DND-41 (cell line): ENCODE data around the gene TNFRSF9.

Experiments
- ATAC-seq: fragments of 200-7000 bp; cut with Tn5 transposase; 3 replicates; pipeline ENCODE4 v1.9.1; 2021; ENCODE audit warnings: low read depth; ENCODE audit not compliant: insufficient read depth
- DNase-seq: peaks from one replicate; pipeline ENCODE4 v3.0.0-alpha.2; 2020
- H2AFZ ChIP-seq: 2 replicates; pipeline ENCODE4 v1.6.0; 2012; ENCODE audit warnings: low read depth, low read length
- H3K27ac ChIP-seq: 2 replicates; pipeline ENCODE4 v1.5.1; 2012; ENCODE audit warnings: low read length, inconsistent platforms
- H3K27me3 ChIP-seq: fragments of 200-600 bp; sonication (generic); 2 replicates; pipeline ENCODE4 v1.6.0; 2012; ENCODE audit warnings: low read length, mild to moderate bottlenecking, inconsistent platforms; ENCODE audit not compliant: insufficient read depth, poor library complexity
- H3K36me3 ChIP-seq: 2 replicates; pipeline ENCODE4 v1.5.1; 2012; ENCODE audit warnings: low read length, inconsistent platforms; ENCODE audit not compliant: insufficient read depth
- H3K4me1 ChIP-seq: 2 replicates; pipeline ENCODE4 v1.5.1; 2012; ENCODE audit warnings: mild to moderate bottlenecking, low read length; ENCODE audit not compliant: insufficient read depth
- H3K4me2 ChIP-seq: 2 replicates; pipeline ENCODE4 v1.6.0; 2012; ENCODE audit warnings: mild to moderate bottlenecking, moderate library complexity, low read length, inconsistent platforms; ENCODE audit not compliant: insufficient read depth
- H3K4me3 ChIP-seq, 2 experiments: fragments of 200-600 bp in 1 of 2; shearing (Covaris generic) in 1 of 2; 2 replicates each; pipeline ENCODE4 v1.5.1; 2012 to 2016; ENCODE audit warnings: inconsistent platforms in 2 of 2, low read length in 2 of 2, mild to moderate bottlenecking in 2 of 2, low read depth in 1 of 2, moderate library complexity in 1 of 2
- H3K79me2 ChIP-seq: 2 replicates; pipeline ENCODE4 v1.6.0; 2012; ENCODE audit warnings: low read length, inconsistent platforms; ENCODE audit not compliant: insufficient read depth
- H3K9ac ChIP-seq: 2 replicates; pipeline ENCODE4 v1.6.0; 2012; ENCODE audit warnings: low read depth, mild to moderate bottlenecking, inconsistent platforms, low read length, moderate library complexity
- H3K9me3 ChIP-seq: 2 replicates; pipeline ENCODE4 v1.5.1; 2012; ENCODE audit warnings: low read length, moderate library complexity, mild to moderate bottlenecking, inconsistent platforms; ENCODE audit not compliant: insufficient read depth, severe bottlenecking
- H4K20me1 ChIP-seq: 2 replicates; pipeline ENCODE4 v1.6.0; 2012; ENCODE audit warnings: low read length; ENCODE audit not compliant: insufficient read depth
- EZH2 ChIP-seq: IDR thresholded peaks from 3 replicates; pipeline ENCODE4 v1.6.1; 2012; ENCODE audit warnings: borderline replicate concordance, low read depth, mild to moderate bottlenecking, moderate library complexity, low read length, inconsistent platforms; ENCODE audit not compliant: severe bottlenecking
- TF ChIP-seq, protein P1 (sequence below): IDR thresholded peaks from 2 replicates; pipeline ENCODE4 v1.5.1; 2012; ENCODE audit warnings: borderline replicate concordance, low read length, moderate library complexity, mild to moderate bottlenecking; ENCODE audit not compliant: poor library complexity, severe bottlenecking; ENCODE audit errors: extremely low read depth

TNFRSF9 gene

GRCh38 chr1:7899741-7900140 lies 40.9 kb downstream of the TNFRSF9 start:
- DNase-seq, result no peak
- Histone ChIP-seq H4K20me1 (no peaks in the 10 kb centered on the region), H3K9me3 (no peaks in the 10 kb centered on the region), H3K4me1 (no peaks in the 10 kb centered on the region), H3K79me2 (no peaks in the 10 kb centered on the region), H3K36me3 (no peaks in the 10 kb centered on the region), H2AFZ (no peak overlapping the region), H3K4me3 (no peak overlapping the region), H3K9ac (no peak overlapping the region), H3K27me3 (no peaks in the 10 kb centered on the region), H3K4me2 (no peak overlapping the region), H3K27ac (no peak overlapping the region)
- no peak for TF ChIP-seq EZH2
- no peak for ATAC-seq

DNA sequence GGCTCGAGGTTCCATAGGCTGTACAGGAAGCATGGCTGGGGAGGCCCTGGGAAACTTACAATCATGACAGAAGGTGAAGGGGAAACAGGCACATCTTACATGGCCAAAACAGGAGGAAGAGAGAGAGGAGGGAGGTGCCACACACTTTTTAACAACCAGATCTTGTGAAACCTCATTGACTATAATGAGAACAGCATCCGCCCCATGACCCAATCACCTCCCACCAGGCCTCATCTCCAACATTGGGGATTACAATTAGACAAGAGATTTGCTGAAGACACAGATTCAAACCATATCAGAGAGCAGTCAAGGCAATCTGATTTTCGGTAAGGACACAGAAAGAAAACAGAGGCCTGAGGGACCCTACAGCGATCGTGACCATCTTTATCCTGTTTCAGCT lies 41.7 kb downstream of the TNFRSF9 start:
- Histone ChIP-seq H3K27ac (no peak overlapping the region), H3K9me3 (no peaks in the 10 kb centered on the region), H4K20me1 (no peaks in the 10 kb centered on the region), H3K4me1 (no peaks in the 10 kb centered on the region), H3K9ac (no peak overlapping the region), H3K79me2 (no peaks in the 10 kb centered on the region), H2AFZ (no peak overlapping the region), H3K4me3 (no peak overlapping the region), H3K27me3 (no peaks in the 10 kb centered on the region), H3K36me3 (no peaks in the 10 kb centered on the region), H3K4me2 (no peak overlapping the region)
- no peak for TF ChIP-seq EZH2
- TF ChIP-seq, protein P1, sequence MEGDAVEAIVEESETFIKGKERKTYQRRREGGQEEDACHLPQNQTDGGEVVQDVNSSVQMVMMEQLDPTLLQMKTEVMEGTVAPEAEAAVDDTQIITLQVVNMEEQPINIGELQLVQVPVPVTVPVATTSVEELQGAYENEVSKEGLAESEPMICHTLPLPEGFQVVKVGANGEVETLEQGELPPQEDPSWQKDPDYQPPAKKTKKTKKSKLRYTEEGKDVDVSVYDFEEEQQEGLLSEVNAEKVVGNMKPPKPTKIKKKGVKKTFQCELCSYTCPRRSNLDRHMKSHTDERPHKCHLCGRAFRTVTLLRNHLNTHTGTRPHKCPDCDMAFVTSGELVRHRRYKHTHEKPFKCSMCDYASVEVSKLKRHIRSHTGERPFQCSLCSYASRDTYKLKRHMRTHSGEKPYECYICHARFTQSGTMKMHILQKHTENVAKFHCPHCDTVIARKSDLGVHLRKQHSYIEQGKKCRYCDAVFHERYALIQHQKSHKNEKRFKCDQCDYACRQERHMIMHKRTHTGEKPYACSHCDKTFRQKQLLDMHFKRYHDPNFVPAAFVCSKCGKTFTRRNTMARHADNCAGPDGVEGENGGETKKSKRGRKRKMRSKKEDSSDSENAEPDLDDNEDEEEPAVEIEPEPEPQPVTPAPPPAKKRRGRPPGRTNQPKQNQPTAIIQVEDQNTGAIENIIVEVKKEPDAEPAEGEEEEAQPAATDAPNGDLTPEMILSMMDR, result no peak
- ATAC-seq, result no peak
- no peak for DNase-seq

DNA sequence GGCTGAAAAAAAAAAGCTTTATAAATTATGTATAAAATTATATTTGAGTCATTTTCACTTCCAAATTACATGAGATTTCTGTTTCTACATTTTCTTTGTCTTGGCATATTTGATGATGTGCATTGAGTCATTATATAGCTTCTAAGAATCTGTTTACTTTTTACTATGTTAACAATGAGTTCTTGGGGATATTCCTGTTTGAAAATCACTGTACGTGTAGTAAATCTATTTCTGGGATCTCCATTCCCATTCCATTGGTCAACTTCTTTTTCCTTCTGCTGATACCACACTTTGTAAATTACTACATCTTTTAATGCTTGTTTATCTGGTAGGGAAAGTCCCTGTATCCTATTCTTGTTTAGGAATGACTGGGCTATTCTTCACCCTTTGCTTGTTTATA lies 43.6 kb downstream of the TNFRSF9 start:
- Histone ChIP-seq H2AFZ (no peak overlapping the region), H3K4me1 (no peaks in the 10 kb centered on the region), H3K36me3 (no peaks in the 10 kb centered on the region), H3K27me3 (no peaks in the 10 kb centered on the region), H3K79me2 (no peaks in the 10 kb centered on the region), H3K4me2 (no peak overlapping the region), H4K20me1 (no peaks in the 10 kb centered on the region), H3K27ac (no peak overlapping the region), H3K4me3 (no peak overlapping the region), H3K9me3 (no peaks in the 10 kb centered on the region), H3K9ac (no peak overlapping the region)
- no peak for DNase-seq
- no peak for TF ChIP-seq EZH2
- TF ChIP-seq, protein P1, result no peak
- ATAC-seq, result no peak

DNA sequence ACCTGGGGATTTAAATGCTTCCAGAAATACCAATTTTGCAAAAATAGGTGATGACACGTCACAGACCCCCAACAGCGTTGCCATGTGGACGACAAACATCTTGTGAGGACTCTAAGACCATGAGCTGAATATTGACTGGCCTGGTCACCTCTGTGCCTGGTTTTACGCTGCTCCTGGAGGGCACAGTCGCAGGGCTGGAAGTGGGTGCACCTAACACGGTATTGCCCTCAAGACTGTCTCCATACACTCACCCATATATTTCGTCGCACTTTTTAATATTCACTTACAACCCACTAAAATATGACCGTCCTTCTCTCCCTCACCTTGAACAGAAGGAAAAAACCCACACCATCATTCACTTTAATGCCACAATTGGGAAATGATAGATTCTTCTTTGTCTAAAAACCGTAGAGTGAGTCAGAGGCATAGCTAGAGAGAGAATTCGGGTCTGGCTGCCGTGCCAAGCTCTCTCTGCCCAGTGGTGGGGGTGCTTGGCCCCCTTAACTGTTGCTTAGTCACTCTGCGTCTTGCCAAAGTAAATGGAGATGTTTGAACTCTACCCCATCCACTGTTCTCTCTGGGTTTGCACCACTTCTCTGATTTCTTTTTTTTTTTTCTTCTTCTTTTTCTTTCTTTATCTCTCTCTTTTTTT lies 47.0 kb downstream of the TNFRSF9 start:
- H3K36me3 ChIP-seq, result no peaks in the 10 kb centered on the region
- DNase-seq, result no peak
- no peak for ATAC-seq
- H3K79me2 ChIP-seq, result no peaks in the 10 kb centered on the region
- H3K4me3 ChIP-seq, result no peak overlapping the region
- no peak overlapping the region for H2AFZ ChIP-seq
- H3K9ac ChIP-seq, result no peak overlapping the region
- TF ChIP-seq, protein P1, result no peak
- TF ChIP-seq EZH2, result no peak
- H3K27ac ChIP-seq, result no peak overlapping the region
- no peaks in the 10 kb centered on the region for H4K20me1 ChIP-seq
- no peaks in the 10 kb centered on the region for H3K9me3 ChIP-seq
- no peaks in the 10 kb centered on the region for H3K4me1 ChIP-seq
- H3K27me3 ChIP-seq, result no peaks in the 10 kb centered on the region
- H3K4me2 ChIP-seq, result no peak overlapping the region
